ENCODE data around the gene VOPP1.

The VOPP1 gene

DNA sequence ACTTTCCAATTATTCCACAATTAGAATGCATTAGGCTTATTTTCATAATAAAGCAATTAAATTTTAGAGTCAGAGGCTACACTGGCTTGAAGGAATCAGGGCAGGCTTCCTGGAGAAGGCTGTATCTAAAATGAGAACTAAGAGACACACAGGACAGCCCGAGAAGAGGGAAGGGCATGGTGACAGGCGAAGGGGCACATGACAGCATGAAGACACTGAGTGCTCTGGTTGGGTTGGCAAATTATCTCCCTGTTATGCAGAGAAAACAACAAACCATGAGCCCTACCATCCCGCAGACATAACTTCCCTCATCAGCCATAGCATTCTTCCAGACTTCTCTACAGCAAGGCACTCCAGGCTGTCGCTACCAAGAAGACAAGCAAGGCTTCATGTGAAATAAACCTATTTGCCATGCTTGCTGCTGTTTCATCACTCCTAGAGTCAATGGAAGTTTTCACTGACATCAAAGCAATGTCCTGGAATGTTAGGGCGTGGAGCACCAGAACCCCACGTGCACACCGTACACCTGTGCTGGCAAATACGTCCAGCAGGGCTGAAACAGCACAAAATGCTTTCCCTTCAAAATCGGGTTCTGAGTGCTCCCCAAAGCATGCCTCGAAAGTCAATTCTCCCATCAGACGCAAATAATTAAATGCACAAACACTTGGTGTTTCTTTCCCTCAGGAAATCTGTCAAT lies 21.3 kb downstream of the VOPP1 start:
- H3K27ac ChIP-seq, result no peak overlapping the region
- H3K36me3 ChIP-seq, result peaks cover 9% of the 10 kb centered on the region
- H3K4me1 ChIP-seq (ENCODE audit: control insufficient read depth in 1 of 2, insufficient read depth in 1 of 2, low read depth in 1 of 2, low read length in 1 of 2), result peaks cover 14% of the 10 kb centered on the region in 2 experiments
- TF ChIP-seq, protein P1, sequence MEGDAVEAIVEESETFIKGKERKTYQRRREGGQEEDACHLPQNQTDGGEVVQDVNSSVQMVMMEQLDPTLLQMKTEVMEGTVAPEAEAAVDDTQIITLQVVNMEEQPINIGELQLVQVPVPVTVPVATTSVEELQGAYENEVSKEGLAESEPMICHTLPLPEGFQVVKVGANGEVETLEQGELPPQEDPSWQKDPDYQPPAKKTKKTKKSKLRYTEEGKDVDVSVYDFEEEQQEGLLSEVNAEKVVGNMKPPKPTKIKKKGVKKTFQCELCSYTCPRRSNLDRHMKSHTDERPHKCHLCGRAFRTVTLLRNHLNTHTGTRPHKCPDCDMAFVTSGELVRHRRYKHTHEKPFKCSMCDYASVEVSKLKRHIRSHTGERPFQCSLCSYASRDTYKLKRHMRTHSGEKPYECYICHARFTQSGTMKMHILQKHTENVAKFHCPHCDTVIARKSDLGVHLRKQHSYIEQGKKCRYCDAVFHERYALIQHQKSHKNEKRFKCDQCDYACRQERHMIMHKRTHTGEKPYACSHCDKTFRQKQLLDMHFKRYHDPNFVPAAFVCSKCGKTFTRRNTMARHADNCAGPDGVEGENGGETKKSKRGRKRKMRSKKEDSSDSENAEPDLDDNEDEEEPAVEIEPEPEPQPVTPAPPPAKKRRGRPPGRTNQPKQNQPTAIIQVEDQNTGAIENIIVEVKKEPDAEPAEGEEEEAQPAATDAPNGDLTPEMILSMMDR (IDR thresholded peaks at IDR 0.05), result no peak
- H3K4me3 ChIP-seq (ENCODE audit: low read depth in 1 of 2, low read length in 1 of 2), result no peak overlapping the region
- no peaks in the 10 kb centered on the region for H3K9me3 ChIP-seq
- no peaks in the 10 kb centered on the region for H3K27me3 ChIP-seq

DNA sequence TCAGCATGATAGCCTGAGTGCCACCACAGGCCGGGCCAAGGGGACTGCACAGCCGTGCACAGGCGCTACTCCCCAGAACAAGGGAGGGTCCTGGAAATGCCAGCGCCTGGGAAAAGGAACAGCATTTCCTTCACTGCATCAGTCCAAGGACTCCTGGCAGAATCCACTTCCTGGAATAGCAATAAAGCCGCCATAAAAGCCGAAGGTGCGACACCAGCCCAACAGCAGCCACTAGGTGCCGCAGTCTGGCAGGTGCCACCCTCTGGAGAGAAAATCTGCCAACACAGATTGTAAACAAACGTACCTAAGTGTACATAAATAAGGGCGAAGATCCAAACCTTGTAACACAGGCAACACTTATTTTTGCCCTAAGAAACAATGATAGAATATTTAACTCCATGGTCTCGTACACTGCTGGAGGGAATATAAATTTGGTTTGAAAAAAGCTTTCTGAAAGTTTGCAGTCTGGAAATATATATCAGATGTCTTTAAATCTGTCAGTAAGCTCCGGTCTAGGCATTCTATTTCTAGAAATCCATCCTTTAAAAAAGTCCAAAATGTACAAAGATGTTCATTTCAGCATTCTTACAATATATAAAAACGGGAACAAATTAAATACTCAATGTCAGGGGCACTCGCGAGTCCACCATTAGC lies 22.2 kb downstream of the VOPP1 start:
- H3K9me3 ChIP-seq, result no peaks in the 10 kb centered on the region
- no peak overlapping the region for H3K27ac ChIP-seq
- peaks cover 6% of the 10 kb centered on the region for H3K36me3 ChIP-seq
- no peak overlapping the region for H3K4me3 ChIP-seq (ENCODE audit: low read depth in 1 of 2, low read length in 1 of 2)
- peaks cover 14% of the 10 kb centered on the region in 2 experiments for H3K4me1 ChIP-seq (ENCODE audit: control insufficient read depth in 1 of 2, insufficient read depth in 1 of 2, low read depth in 1 of 2, low read length in 1 of 2)
- TF ChIP-seq, protein P1 (IDR thresholded peaks at IDR 0.05), result no peak
- H3K27me3 ChIP-seq, result no peaks in the 10 kb centered on the region

DNA sequence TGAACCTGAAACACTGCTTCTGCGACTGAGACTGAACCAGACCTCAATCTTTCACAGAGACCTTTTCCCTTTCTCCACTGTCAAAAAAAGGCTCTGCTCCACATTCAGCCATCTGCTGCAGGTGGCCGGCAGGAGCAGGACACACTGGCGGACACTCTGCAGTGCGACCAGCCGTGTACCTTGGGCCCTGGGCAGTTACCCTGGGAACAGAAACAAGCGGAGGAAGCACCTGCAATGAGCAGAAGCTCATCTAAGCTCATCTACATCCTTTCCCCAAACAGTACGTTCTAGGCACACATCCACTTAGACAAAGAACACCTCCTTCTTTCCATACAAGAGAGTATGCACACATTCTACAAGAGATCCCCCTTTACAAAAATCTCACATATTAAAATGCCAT lies 22.8 kb downstream of the VOPP1 start:
- Histone ChIP-seq H3K4me3 (ENCODE audit: low read depth in 1 of 2, low read length in 1 of 2) (no peak overlapping the region), H3K4me1 (ENCODE audit: control insufficient read depth in 1 of 2, insufficient read depth in 1 of 2, low read depth in 1 of 2, low read length in 1 of 2) (peaks cover 14% of the 10 kb centered on the region in 2 experiments), H3K36me3 (peaks cover 4% of the 10 kb centered on the region), H3K27ac (no peak overlapping the region), H3K9me3 (no peaks in the 10 kb centered on the region), H3K27me3 (no peaks in the 10 kb centered on the region)
- TF ChIP-seq, protein P1 (IDR thresholded peaks at IDR 0.05), result no peak

DNA sequence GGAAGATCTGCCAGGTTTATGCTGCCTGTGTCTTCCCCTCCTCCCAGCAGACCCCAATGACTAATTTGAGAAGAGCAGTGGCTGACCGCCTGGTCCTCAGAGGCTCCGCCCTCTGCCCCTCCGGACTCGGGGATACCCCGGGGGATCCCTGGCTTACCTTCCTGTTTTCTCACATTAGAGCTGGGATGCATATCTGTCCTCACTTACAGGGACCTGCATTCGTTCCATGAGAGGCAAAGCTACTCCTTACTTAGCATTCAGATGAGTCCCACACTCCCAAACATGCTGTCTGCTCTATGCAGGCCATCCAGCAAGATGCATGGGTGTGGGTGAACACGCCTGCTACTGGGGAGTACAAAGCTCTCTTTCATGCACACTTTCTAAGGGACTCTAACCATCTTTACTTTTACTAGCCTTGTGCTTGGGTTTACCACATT lies 24.0 kb downstream of the VOPP1 start:
- H3K9me3 ChIP-seq, result no peaks in the 10 kb centered on the region
- H3K4me3 ChIP-seq (ENCODE audit: low read depth in 1 of 2, low read length in 1 of 2), result no peak overlapping the region
- H3K27ac ChIP-seq, result no peak overlapping the region
- TF ChIP-seq, protein P1 (IDR thresholded peaks at IDR 0.05), result no peak
- no peaks in the 10 kb centered on the region for H3K27me3 ChIP-seq
- peaks cover 14% of the 10 kb centered on the region in 2 experiments for H3K4me1 ChIP-seq (ENCODE audit: control insufficient read depth in 1 of 2, insufficient read depth in 1 of 2, low read depth in 1 of 2, low read length in 1 of 2)
- H3K36me3 ChIP-seq, result peaks cover 4% of the 10 kb centered on the region

DNA sequence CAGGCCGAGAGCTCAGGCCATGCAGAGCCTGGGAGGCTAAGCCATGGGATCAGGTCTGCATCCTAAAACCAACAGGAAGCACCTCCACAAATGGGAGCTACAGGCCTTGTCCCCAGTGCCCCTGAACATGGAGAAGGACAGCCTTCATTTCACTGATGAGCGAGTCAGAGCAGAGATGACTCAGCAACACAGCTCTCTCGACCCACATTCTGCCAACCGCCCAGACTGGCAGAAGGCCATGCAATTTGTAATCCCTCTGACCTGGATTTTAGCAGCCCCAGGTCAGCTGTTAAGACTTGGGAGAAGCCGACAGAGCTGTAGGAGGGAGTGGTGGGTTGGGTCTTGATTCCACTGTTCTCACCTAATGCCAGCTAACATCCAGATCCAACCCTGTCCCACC lies 25.5 kb downstream of the VOPP1 start:
- Histone ChIP-seq H3K27ac (no peak overlapping the region), H3K9me3 (no peaks in the 10 kb centered on the region), H3K36me3 (peaks cover 4% of the 10 kb centered on the region), H3K4me1 (ENCODE audit: control insufficient read depth in 1 of 2, insufficient read depth in 1 of 2, low read depth in 1 of 2, low read length in 1 of 2) (no peaks in the 10 kb centered on the region), H3K4me3 (ENCODE audit: low read depth in 1 of 2, low read length in 1 of 2) (no peak overlapping the region), H3K27me3 (no peaks in the 10 kb centered on the region)
- TF ChIP-seq, protein P1 (IDR thresholded peaks at IDR 0.05), result no peak
